ENCODE measurements around the gene PPIC. TPM values are rescaled to one million over a fixed set of nuclear protein-coding genes. Genes with fewer than 3 reads are reported as not detected.

The PPIC gene
- total RNA-seq, 2 experiments from 2014 or later, result not detected

DNA sequence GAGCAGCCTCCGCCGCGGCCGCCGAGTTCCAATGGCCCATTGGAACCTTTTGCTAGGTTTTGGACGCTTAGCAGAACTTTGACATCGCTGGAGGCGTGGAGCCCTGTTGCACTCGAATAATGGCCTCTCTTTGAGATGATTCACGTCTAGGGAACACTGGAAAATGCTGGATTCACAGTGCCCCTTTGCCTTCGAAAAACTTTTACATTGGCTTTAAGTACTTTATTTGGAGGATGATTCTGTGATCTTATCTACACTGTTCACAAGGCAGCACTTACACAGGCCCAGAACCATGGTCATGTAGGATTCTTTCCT is 536 bp upstream of the PPIC start:
- DNase-seq (ENCODE audit: low spot score), result no peak
- ChIA-PET CTCF (ENCODE audit: unreplicated experiment) (no interaction called here), POLR2A (interaction anchor here (1.2 kb wide), 1 partner anchor 103 kb away, joined by 5 read pairs; no protein-coding TSS in a partner anchor)
- no peaks in the 10 kb centered on the region for H3K9me3 ChIP-seq (ENCODE audit: low read length)
- no peak for TF ChIP-seq EZH2phosphoT487 (IDR thresholded peaks at IDR 0.05; ENCODE audit: borderline replicate concordance, low read depth, low read length)
- TF ChIP-seq, protein P1, sequence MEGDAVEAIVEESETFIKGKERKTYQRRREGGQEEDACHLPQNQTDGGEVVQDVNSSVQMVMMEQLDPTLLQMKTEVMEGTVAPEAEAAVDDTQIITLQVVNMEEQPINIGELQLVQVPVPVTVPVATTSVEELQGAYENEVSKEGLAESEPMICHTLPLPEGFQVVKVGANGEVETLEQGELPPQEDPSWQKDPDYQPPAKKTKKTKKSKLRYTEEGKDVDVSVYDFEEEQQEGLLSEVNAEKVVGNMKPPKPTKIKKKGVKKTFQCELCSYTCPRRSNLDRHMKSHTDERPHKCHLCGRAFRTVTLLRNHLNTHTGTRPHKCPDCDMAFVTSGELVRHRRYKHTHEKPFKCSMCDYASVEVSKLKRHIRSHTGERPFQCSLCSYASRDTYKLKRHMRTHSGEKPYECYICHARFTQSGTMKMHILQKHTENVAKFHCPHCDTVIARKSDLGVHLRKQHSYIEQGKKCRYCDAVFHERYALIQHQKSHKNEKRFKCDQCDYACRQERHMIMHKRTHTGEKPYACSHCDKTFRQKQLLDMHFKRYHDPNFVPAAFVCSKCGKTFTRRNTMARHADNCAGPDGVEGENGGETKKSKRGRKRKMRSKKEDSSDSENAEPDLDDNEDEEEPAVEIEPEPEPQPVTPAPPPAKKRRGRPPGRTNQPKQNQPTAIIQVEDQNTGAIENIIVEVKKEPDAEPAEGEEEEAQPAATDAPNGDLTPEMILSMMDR (conservative IDR thresholded peaks at IDR 0.05; ENCODE audit: low read length), result no peak
- no peaks in the 10 kb centered on the region for H3K9me2 ChIP-seq (ENCODE audit: insufficient read depth, low read length)
- H3K4me2 ChIP-seq (ENCODE audit: low read length), result no peak overlapping the region
- H3K4me3 ChIP-seq (ENCODE audit: low read depth, low read length, poor library complexity, severe bottlenecking), result no peak overlapping the region
- H2AFZ ChIP-seq (ENCODE audit: low read length), result no peak overlapping the region
- no peaks in the 10 kb centered on the region for H4K20me1 ChIP-seq (ENCODE audit: insufficient read depth, low read length)
- no peaks in the 10 kb centered on the region for H3K79me2 ChIP-seq (ENCODE audit: insufficient read depth, low read depth, low read length)
- intact Hi-C loops (cut with micrococcal nuclease; ENCODE audit: unreplicated experiment), result no loop called here
- no peak overlapping the region for H3K27ac ChIP-seq (ENCODE audit: low read depth, low read length, poor library complexity, severe bottlenecking)
- BruUV-seq (replicated peaks), result no TSS peak
- H3K36me3 ChIP-seq (ENCODE audit: insufficient read depth, low read length), result no peaks in the 10 kb centered on the region
- H3K4me1 ChIP-seq (ENCODE audit: insufficient read depth, low read length, poor library complexity, severe bottlenecking), result no peaks in the 10 kb centered on the region

DNA sequence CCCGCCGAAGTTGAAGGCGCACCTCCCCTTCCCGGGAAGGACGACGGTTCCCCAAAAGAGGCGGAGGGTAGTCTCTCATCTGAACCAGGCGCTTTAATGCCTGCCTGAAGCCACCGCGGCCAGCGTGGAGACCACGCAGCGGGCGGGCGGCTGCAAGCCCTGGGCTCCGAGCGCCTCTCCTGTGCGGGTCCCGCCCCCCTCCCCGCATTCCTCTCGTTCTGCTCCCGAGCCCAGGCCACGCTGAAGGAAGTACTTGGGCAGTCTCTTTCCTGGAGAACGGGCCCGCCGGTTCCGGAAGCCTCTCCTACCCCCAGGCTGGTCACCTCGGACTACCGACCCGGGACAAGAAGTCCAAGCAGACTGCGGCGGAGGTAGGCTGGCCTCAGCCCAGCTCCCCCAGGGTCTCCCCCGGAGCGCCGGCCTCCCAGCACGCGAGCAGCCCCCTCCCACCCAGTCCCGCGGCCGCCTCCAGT is 571 bp downstream of the PPIC start:
- no peaks in the 10 kb centered on the region for H3K36me3 ChIP-seq (ENCODE audit: insufficient read depth, low read length)
- H3K4me1 ChIP-seq (ENCODE audit: insufficient read depth, low read length, poor library complexity, severe bottlenecking), result no peaks in the 10 kb centered on the region
- CTCF ChIA-PET (ENCODE audit: unreplicated experiment), result no interaction called here
- H3K9me3 ChIP-seq (ENCODE audit: low read length), result no peaks in the 10 kb centered on the region
- no peak overlapping the region for H3K4me2 ChIP-seq (ENCODE audit: low read length)
- no peak overlapping the region for H3K4me3 ChIP-seq (ENCODE audit: low read depth, low read length, poor library complexity, severe bottlenecking)
- no peak overlapping the region for H3K27ac ChIP-seq (ENCODE audit: low read depth, low read length, poor library complexity, severe bottlenecking)
- no peaks in the 10 kb centered on the region for H3K79me2 ChIP-seq (ENCODE audit: insufficient read depth, low read depth, low read length)
- no peak for DNase-seq (ENCODE audit: low spot score)
- no peak overlapping the region for H2AFZ ChIP-seq (ENCODE audit: low read length)
- intact Hi-C loops (cut with micrococcal nuclease; ENCODE audit: unreplicated experiment), result no loop called here
- POLR2A ChIA-PET, result no interaction called here
- no peaks in the 10 kb centered on the region for H3K9me2 ChIP-seq (ENCODE audit: insufficient read depth, low read length)
- TF ChIP-seq EZH2phosphoT487 (IDR thresholded peaks at IDR 0.05; ENCODE audit: borderline replicate concordance, low read depth, low read length), result no peak
- TF ChIP-seq, protein P1 (conservative IDR thresholded peaks at IDR 0.05; ENCODE audit: low read length), result no peak
- no peaks in the 10 kb centered on the region for H4K20me1 ChIP-seq (ENCODE audit: insufficient read depth, low read length)
- BruUV-seq (replicated peaks), result no TSS peak

DNA sequence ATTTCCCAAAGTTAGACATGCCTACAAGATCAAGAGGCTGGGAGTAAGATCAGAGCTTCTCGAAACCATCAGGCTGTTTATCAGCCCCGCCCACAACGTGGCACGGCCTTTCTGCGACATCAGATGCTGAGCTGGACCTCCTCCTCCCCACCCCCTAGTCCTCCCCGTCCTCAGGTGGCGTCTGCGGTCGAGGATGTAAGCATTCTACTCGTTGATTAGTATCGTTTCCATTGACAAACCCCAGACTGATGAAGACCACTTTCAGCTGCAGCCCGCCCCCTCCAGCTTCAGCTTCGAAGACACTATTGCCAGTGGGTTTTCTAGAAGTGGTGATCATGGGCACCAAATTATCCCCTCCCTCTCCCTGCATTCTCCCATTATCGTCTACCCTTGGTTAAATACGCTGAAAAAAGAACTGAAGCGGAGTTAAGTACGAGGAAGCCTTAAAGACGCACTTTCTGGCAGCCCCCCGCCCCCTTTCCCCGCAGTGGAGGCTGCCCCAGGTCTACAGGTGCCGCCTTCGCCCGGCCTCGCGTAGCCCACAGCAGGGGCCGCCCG is 1.1 kb downstream of the PPIC start:
- Histone ChIP-seq H3K4me2 (ENCODE audit: low read length) (no peak overlapping the region), H3K4me3 (ENCODE audit: low read depth, low read length, poor library complexity, severe bottlenecking) (no peak overlapping the region), H3K36me3 (ENCODE audit: insufficient read depth, low read length) (no peaks in the 10 kb centered on the region), H3K4me1 (ENCODE audit: insufficient read depth, low read length, poor library complexity, severe bottlenecking) (no peaks in the 10 kb centered on the region), H4K20me1 (ENCODE audit: insufficient read depth, low read length) (no peaks in the 10 kb centered on the region), H3K79me2 (ENCODE audit: insufficient read depth, low read depth, low read length) (no peaks in the 10 kb centered on the region), H3K27ac (ENCODE audit: low read depth, low read length, poor library complexity, severe bottlenecking) (no peak overlapping the region), H2AFZ (ENCODE audit: low read length) (no peak overlapping the region), H3K9me2 (ENCODE audit: insufficient read depth, low read length) (no peaks in the 10 kb centered on the region), H3K9me3 (ENCODE audit: low read length) (no peaks in the 10 kb centered on the region)
- no peak for DNase-seq (ENCODE audit: low spot score)
- CTCF ChIA-PET (ENCODE audit: unreplicated experiment), result no interaction called here
- intact Hi-C loops (cut with micrococcal nuclease; ENCODE audit: unreplicated experiment), result no loop called here
- POLR2A ChIA-PET, result no interaction called here
- no TSS peak for BruUV-seq (replicated peaks)
- TF ChIP-seq EZH2phosphoT487 (IDR thresholded peaks at IDR 0.05; ENCODE audit: borderline replicate concordance, low read depth, low read length), result no peak
- TF ChIP-seq, protein P1 (conservative IDR thresholded peaks at IDR 0.05; ENCODE audit: low read length), result no peak

All from OCI-LY7 (cell line).